ENCODE measurements around the gene FUCA2.

The FUCA2 gene

GRCh38 chr6:143531720-143532499 lies 20.4 kb upstream of the FUCA2 start:
- H3K27ac ChIP-seq (ENCODE audit: low read length) = no peak overlapping the region
- H3K4me3 ChIP-seq (ENCODE audit: low read depth in 1 of 2, low read length in 2 of 2) = no peak overlapping the region
- H3K36me3 ChIP-seq (ENCODE audit: control insufficient read depth in 1 of 2, insufficient read depth in 2 of 2, low read length in 2 of 2) = no peaks in the 10 kb centered on the region
- peaks cover 0 to 4% of the 10 kb centered on the region in 2 donors for H3K4me1 ChIP-seq (ENCODE audit: control insufficient read depth in 1 of 2, insufficient read depth in 2 of 2, low read length in 2 of 2)
- no peaks in the 10 kb centered on the region for H3K27me3 ChIP-seq (ENCODE audit: low read depth, low read length)
- no peaks in the 10 kb centered on the region for H3K9me3 ChIP-seq (ENCODE audit: control insufficient read depth in 1 of 2, low read length in 2 of 2)

- Histone ChIP-seq H3K9me3 (ENCODE audit: control insufficient read depth in 1 of 2, low read length in 2 of 2) (no peaks in the 10 kb centered on the region), H3K27ac (ENCODE audit: low read length) (no peak overlapping the region), H3K4me1 (ENCODE audit: control insufficient read depth in 1 of 2, insufficient read depth in 2 of 2, low read length in 2 of 2) (peaks cover 0 to 4% of the 10 kb centered on the region in 2 donors), H3K27me3 (ENCODE audit: low read depth, low read length) (no peaks in the 10 kb centered on the region), H3K36me3 (ENCODE audit: control insufficient read depth in 1 of 2, insufficient read depth in 2 of 2, low read length in 2 of 2) (no peaks in the 10 kb centered on the region), H3K4me3 (ENCODE audit: low read depth in 1 of 2, low read length in 2 of 2) (no peak overlapping the region)
Measured at GRCh38 chr6:143529095-143529494, 17.6 kb upstream of the FUCA2 start.

- Histone ChIP-seq H3K9me3 (ENCODE audit: control insufficient read depth in 1 of 2, low read length in 2 of 2) (no peaks in the 10 kb centered on the region), H3K4me1 (ENCODE audit: control insufficient read depth in 1 of 2, insufficient read depth in 2 of 2, low read length in 2 of 2) (peaks cover 0 to 4% of the 10 kb centered on the region in 2 donors), H3K27me3 (ENCODE audit: low read depth, low read length) (no peaks in the 10 kb centered on the region), H3K4me3 (ENCODE audit: low read depth in 1 of 2, low read length in 2 of 2) (no peak overlapping the region), H3K36me3 (ENCODE audit: control insufficient read depth in 1 of 2, insufficient read depth in 2 of 2, low read length in 2 of 2) (no peaks in the 10 kb centered on the region), H3K27ac (ENCODE audit: low read length) (no peak overlapping the region)
Measured at GRCh38 chr6:143528164-143528811, 16.8 kb upstream of the FUCA2 start.

- Histone ChIP-seq H3K9me3 (ENCODE audit: control insufficient read depth in 1 of 2, low read length in 2 of 2) (no peaks in the 10 kb centered on the region), H3K36me3 (ENCODE audit: control insufficient read depth in 1 of 2, insufficient read depth in 2 of 2, low read length in 2 of 2) (no peaks in the 10 kb centered on the region), H3K27me3 (ENCODE audit: low read depth, low read length) (no peaks in the 10 kb centered on the region), H3K4me3 (ENCODE audit: low read depth in 1 of 2, low read length in 2 of 2) (no peak overlapping the region), H3K27ac (ENCODE audit: low read length) (no peak overlapping the region), H3K4me1 (ENCODE audit: control insufficient read depth in 1 of 2, insufficient read depth in 2 of 2, low read length in 2 of 2) (peaks cover 0 to 4% of the 10 kb centered on the region in 2 donors)
Measured at GRCh38 chr6:143527677-143528076, 16.2 kb upstream of the FUCA2 start.

- no peak overlapping the region for H3K4me3 ChIP-seq (ENCODE audit: low read depth in 1 of 2, low read length in 2 of 2)
- H3K36me3 ChIP-seq (ENCODE audit: control insufficient read depth in 1 of 2, insufficient read depth in 2 of 2, low read length in 2 of 2) = no peaks in the 10 kb centered on the region
- no peaks in the 10 kb centered on the region for H3K9me3 ChIP-seq (ENCODE audit: control insufficient read depth in 1 of 2, low read length in 2 of 2)
- no peak overlapping the region for H3K27ac ChIP-seq (ENCODE audit: low read length)
- no peaks in the 10 kb centered on the region for H3K27me3 ChIP-seq (ENCODE audit: low read depth, low read length)
- peaks cover 0 to 4% of the 10 kb centered on the region in 2 donors for H3K4me1 ChIP-seq (ENCODE audit: control insufficient read depth in 1 of 2, insufficient read depth in 2 of 2, low read length in 2 of 2)
Measured at GRCh38 chr6:143525356-143525755, 13.8 kb upstream of the FUCA2 start.

- H3K27ac ChIP-seq (ENCODE audit: low read length) = no peak overlapping the region
- no peaks in the 10 kb centered on the region for H3K4me1 ChIP-seq (ENCODE audit: control insufficient read depth in 1 of 2, insufficient read depth in 2 of 2, low read length in 2 of 2)
- no peak overlapping the region for H3K4me3 ChIP-seq (ENCODE audit: low read depth in 1 of 2, low read length in 2 of 2)
- H3K36me3 ChIP-seq (ENCODE audit: control insufficient read depth in 1 of 2, insufficient read depth in 2 of 2, low read length in 2 of 2) = no peaks in the 10 kb centered on the region
- H3K27me3 ChIP-seq (ENCODE audit: low read depth, low read length) = no peaks in the 10 kb centered on the region
- H3K9me3 ChIP-seq (ENCODE audit: control insufficient read depth in 1 of 2, low read length in 2 of 2) = no peaks in the 10 kb centered on the region
Measured at GRCh38 chr6:143522039-143522600, 10.6 kb upstream of the FUCA2 start.

- H3K4me3 ChIP-seq (ENCODE audit: low read depth in 1 of 2, low read length in 2 of 2) = no peak overlapping the region
Measured at GRCh38 chr6:143517447-143517773, 5.9 kb upstream of the FUCA2 start.

GRCh38 chr6:143516690-143517446 lies 5.3 kb upstream of the FUCA2 start:
- H3K27ac ChIP-seq (ENCODE audit: low read length) = no peak overlapping the region
- H3K4me3 ChIP-seq (ENCODE audit: low read depth in 1 of 2, low read length in 2 of 2) = no peak overlapping the region
- H3K4me1 ChIP-seq (ENCODE audit: control insufficient read depth in 1 of 2, insufficient read depth in 2 of 2, low read length in 2 of 2) = peaks cover 0 to 22% of the 10 kb centered on the region in 2 donors
- no peaks in the 10 kb centered on the region for H3K9me3 ChIP-seq (ENCODE audit: control insufficient read depth in 1 of 2, low read length in 2 of 2)
- no peaks in the 10 kb centered on the region for H3K36me3 ChIP-seq (ENCODE audit: control insufficient read depth in 1 of 2, insufficient read depth in 2 of 2, low read length in 2 of 2)
- no peaks in the 10 kb centered on the region for H3K27me3 ChIP-seq (ENCODE audit: low read depth, low read length)

More at GRCh38 chr6:143517447-143517773, 5.9 kb upstream of the FUCA2 start:
- H3K27ac ChIP-seq (ENCODE audit: low read length) = no peak overlapping the region
- H3K4me1 ChIP-seq (ENCODE audit: control insufficient read depth in 1 of 2, insufficient read depth in 2 of 2, low read length in 2 of 2) = peaks cover 0 to 19% of the 10 kb centered on the region in 2 donors
- no peaks in the 10 kb centered on the region for H3K36me3 ChIP-seq (ENCODE audit: control insufficient read depth in 1 of 2, insufficient read depth in 2 of 2, low read length in 2 of 2)
- no peaks in the 10 kb centered on the region for H3K9me3 ChIP-seq (ENCODE audit: control insufficient read depth in 1 of 2, low read length in 2 of 2)
- H3K27me3 ChIP-seq (ENCODE audit: low read depth, low read length) = no peaks in the 10 kb centered on the region

- no peaks in the 10 kb centered on the region for H3K27me3 ChIP-seq (ENCODE audit: low read depth, low read length)
- H3K36me3 ChIP-seq (ENCODE audit: control insufficient read depth in 1 of 2, insufficient read depth in 2 of 2, low read length in 2 of 2) = no peaks in the 10 kb centered on the region
- no peaks in the 10 kb centered on the region for H3K9me3 ChIP-seq (ENCODE audit: control insufficient read depth in 1 of 2, low read length in 2 of 2)
- no peak overlapping the region for H3K27ac ChIP-seq (ENCODE audit: low read length)
- peaks cover 0 to 24% of the 10 kb centered on the region in 2 donors for H3K4me1 ChIP-seq (ENCODE audit: control insufficient read depth in 1 of 2, insufficient read depth in 2 of 2, low read length in 2 of 2)
- H3K4me3 ChIP-seq (ENCODE audit: low read depth in 1 of 2, low read length in 2 of 2) = no peak overlapping the region
Measured at GRCh38 chr6:143515766-143516355, 4.3 kb upstream of the FUCA2 start.

- H3K4me1 ChIP-seq (ENCODE audit: control insufficient read depth in 1 of 2, insufficient read depth in 2 of 2, low read length in 2 of 2) = peaks cover 0 to 30% of the 10 kb centered on the region in 2 donors
Measured at GRCh38 chr6:143515061-143515760, 3.7 kb upstream of the FUCA2 start.

More at GRCh38 chr6:143515061-143515760, 3.7 kb upstream of the FUCA2 start:
- Histone ChIP-seq H3K9me3 (ENCODE audit: control insufficient read depth in 1 of 2, low read length in 2 of 2) (no peaks in the 10 kb centered on the region), H3K4me3 (ENCODE audit: low read depth in 1 of 2, low read length in 2 of 2) (no peak overlapping the region), H3K27me3 (ENCODE audit: low read depth, low read length) (no peaks in the 10 kb centered on the region), H3K36me3 (ENCODE audit: control insufficient read depth in 1 of 2, insufficient read depth in 2 of 2, low read length in 2 of 2) (no peaks in the 10 kb centered on the region), H3K27ac (ENCODE audit: low read length) (no peak overlapping the region)
